NT2/D1 (cell line): ENCODE results near the gene PRKAG2.

Source experiments
- SUZ12 ChIP-seq: IDR thresholded peaks from 2 replicates; pipeline ENCODE4 v1.6.1; 2011; ENCODE audit not compliant: insufficient read length, insufficient read depth; ENCODE audit errors: extremely low read depth
- YY1 ChIP-seq: IDR thresholded peaks from 2 replicates; pipeline ENCODE4 v1.6.1; 2011; ENCODE audit not compliant: insufficient read length, insufficient read depth
- ZNF274 ChIP-seq: IDR thresholded peaks from 2 replicates; pipeline ENCODE4 v1.6.1; 2011; ENCODE audit warnings: mild to moderate bottlenecking, low read depth, low read length

DNA sequence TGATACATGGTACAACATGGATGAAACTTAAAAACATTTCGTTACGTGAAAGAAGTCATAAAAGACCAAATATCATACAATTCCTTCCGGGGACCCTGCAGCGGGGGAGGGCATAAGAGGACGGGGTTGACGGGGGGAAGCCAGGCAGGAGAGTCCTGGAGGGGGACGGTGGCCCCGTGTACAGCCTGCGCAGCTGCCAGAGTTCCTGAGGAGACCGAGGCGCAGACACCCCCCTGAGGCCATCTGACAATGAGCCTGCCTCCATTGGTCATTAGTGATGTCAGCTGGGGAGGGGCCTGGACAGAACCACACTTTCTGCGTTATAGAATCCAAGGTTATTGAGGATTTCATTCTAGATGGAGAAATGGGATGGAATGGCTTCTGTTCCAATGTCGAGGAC is 47.2 kb downstream of the PRKAG2 start:
- TF ChIP-seq YY1 (no peak), ZNF274 (no peak), SUZ12 (no peak)
